Superior temporal gyrus (tissue), 1 donor: ENCODE data around the gene HIBADH.

Source experiments
- DNase-seq: peaks from one replicate; pipeline ENCODE4 v3.0.0-alpha.2; 2016; ENCODE audit errors: extremely low spot score

Gene HIBADH

DNA sequence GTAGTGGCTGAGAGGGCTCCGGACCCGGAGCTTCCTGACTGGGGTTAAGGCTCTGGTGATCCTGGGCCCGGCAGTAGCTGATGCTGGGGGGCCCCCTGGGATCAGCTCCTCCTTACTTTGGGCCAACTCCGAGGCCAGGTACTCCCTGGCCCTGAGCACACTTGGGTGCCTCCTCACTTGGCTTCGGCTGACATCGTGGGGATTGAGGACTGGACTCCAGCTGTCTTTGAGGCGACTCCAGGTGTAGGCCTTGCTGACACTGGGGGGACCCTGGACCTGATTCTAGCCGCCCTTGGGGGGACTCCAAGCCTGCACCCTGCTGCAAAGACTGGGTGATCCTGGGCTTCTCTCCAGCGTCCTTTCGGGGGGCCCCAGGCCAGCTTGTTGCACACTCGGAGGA lies 170.5 kb downstream of the HIBADH start:
- DNase-seq, result no peak

DNA sequence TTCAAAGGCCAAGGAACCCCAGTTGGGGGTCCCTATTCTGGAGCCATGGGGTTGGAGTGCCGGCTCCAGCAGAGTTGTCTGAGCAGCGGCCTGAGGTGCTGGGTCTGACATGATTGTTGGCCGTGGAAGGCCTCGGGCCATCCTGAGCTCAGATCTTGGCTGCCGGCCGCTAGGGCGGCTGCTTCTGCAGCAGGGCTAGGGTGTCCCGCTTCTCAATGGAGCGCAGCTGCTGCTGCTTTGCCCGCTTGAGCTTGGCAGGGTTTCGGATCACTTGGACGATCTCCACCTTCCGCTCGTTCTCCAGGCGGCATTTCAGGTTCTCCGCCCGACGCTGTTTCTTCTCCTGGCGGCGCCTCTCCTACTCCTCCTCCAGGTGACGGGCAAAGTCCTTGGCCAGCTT lies 171.1 kb downstream of the HIBADH start:
- no peak for DNase-seq

DNA sequence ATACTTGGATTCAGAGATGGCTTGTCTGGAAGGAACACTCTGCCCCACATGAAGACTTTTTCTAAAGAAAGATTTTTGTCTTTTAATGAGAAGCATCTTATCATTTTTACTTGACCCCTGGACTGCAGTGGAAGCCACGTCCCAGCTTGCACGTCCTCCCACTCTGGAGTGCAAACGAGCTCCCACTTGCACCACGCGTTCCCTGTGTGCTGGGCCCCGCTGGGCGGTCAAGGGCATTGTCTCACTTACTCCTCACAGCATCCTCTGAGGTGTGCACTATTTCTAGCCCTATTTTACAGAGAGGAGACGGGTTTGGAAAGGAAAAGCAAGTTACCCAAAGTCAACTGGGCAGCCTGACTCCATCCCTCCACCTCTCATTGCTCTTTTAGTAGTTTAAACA lies 175.2 kb downstream of the HIBADH start:
- DNase-seq, result no peak

DNA sequence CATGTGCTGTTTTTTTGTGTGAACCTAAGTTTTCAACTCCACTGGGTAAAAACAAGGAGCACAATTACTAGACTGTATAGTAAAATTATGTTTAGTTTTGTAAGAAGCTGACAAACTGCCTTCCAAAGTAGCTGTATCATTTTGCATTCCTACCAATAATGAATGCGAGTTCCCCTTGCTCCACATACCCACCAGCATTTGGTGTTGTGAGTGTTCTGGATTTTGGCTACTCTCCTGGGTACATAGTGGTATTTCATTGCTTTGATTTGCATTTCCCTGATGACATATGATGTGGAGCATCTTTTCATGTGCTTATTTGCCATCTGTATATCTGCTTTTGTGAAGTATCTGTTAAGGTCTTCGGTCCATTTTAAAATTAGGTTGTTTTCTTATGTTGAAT lies 178.2 kb downstream of the HIBADH start:
- DNase-seq, result no peak

DNA sequence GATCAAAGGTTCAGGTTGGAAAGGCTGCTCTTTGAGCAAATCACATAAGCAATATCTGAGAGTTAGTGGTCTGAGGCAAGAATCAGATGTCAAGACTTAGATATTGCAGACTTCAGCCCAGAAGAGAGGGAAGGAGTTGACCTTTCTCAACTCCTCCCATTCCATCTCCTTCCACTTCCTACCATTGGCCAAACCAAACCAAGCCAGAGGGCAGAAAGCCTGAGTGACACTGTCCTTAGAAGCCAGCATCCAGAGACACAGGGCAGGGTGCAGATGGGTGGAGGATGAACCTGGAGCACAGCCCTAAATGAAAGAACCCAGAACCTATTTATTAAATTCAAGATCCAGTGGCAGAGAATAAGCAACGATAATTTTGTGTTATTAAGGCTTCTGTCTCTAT lies 180.5 kb downstream of the HIBADH start:
- DNase-seq, result no peak

DNA sequence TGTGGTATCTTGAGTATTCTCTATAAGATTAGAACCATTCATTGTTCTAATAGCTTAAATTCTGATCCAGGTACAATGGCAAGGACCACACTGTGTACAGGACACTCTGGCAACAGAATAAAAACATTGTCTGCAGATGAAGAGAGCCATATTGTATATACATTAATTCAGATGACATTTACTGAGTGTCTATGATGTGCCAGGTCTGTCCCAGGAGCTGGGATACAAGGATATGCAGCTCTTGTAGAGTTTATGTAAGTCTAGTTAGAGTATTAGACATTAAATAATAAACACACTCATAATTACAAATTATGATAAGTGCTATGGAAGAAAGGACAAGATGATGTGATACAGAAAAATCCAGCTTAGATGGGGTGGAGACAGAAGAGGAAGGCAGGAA lies 184.1 kb downstream of the HIBADH start:
- no peak for DNase-seq

DNA sequence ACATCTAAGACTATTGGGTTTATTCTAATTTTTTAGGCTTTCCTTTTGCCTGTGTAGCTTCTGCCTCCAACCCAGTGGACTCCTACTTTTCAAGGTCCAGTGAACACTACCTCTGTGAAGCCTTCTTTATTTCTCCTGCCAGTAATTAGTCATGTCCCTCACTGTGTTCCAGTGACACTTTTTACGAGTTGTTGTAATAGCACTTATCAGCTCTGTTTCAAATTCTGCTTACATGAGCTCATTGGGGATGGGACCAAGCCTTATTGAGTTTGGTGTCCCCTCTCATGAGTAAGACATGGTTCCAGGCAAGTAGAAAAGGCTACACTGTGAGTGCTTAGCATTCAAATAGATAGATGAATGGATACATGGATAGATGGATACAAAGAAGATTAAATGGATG lies 184.6 kb downstream of the HIBADH start:
- no peak for DNase-seq

DNA sequence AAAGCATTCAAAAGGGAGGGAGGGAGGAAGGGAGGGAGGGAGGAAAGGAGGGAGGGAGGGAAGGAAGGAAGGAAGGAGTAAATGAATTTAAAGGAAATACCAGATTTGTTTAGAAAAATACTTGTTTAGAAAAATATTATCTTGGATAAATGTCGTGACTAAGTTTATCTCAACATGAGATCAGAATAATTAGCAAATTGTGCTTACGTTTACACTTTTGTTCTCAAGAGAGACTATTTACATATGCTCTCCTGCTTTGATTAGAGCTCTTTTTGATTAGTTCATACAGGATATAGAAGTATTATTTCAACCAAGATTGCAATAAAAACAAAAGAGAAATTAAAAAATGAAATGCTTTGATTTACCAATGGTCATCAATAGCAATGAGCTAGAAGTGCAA lies 186.2 kb downstream of the HIBADH start:
- no peak for DNase-seq
